Epithelial cell of proximal tubule (primary cell): ENCODE measurements around the gene SLC37A2. TPM values are rescaled to one million over a fixed set of nuclear protein-coding genes. Genes with fewer than 3 reads are reported as not detected.
"Not testable (repeated sequence)": the region's sequence is repeated elsewhere in the genome, so short reads cannot be mapped to it uniquely, and the experiment has no call there.

ENCODE experiments used
- DNase-seq: peaks from one replicate; pipeline ENCODE4 v3.0.0-alpha.2; 2011; ENCODE audit warnings: low read depth
- H3K4me3 ChIP-seq: 2 replicates; pipeline ENCODE4 v1.5.1; 2011; ENCODE audit warnings: low read depth, mild to moderate bottlenecking, low read length
- CTCF ChIP-seq: conservative IDR thresholded peaks from 2 replicates; pipeline ENCODE4 v1.5.1; 2012; ENCODE audit warnings: low read depth, mild to moderate bottlenecking, low read length
- total RNA-seq: library from RNA; depleted of rRNA; stranded (reverse); fragments of >200 nt; gene quantifications from 2 replicates; pipeline ENCODE4 v1.2.3, GENCODE V29; 2015

SLC37A2 gene
- total RNA-seq, 1 donor from 2014 or later = 2.7 TPM

- DNase-seq = no peak
- TF ChIP-seq CTCF = no peak
- H3K4me3 ChIP-seq = no peak overlapping the region
Observed at GRCh38 chr11:125088576-125089455, 25.7 kb downstream of the SLC37A2 start.

DNA sequence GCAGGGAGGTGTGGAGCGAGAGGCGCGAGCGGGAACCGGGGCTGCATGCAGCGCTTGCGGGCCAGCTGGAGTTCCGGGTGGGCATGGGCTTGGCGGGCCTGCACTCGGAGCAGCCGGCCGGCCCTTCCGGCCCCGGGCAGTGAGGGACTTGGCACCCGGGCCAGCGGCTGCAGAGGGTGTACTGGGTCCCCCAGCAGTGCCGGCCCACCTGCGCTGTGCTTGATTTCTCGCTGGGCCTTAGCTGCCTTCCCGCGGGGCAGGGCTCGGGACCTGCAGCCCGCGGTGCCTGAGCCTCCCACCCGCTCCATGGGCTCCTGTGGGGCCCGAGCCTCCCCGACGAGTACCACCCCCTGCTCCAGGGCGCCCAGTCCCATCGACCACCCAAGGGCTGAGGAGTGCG lies 26.4 kb downstream of the SLC37A2 start:
- H3K4me3 ChIP-seq, DNase-seq: not testable (repeated sequence)

DNA sequence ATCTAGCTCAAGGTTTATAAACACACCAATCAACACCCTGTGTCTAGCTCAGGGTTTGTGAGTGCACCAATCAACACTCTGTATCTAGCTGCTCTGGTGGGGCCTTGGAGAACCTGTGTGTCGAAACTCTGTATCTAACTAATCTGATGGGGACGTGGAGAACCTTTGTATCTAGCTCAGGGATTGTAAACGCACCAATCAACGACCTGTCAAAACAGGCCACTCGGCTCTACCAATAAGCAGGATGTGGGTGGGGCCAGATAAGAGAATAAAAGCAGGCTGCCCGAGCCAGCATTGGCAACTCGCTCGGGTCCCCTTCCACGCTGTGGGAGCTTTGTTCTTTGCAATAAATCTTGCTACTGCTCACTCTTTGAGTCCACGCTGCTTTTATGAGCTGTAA lies 27.0 kb downstream of the SLC37A2 start:
- not testable (repeated sequence) for DNase-seq, H3K4me3 ChIP-seq

- TF ChIP-seq CTCF = no peak
- H3K4me3 ChIP-seq = no peak overlapping the region
- no peak for DNase-seq
Observed at GRCh38 chr11:125090816-125091215, 27.7 kb downstream of the SLC37A2 start.

DNA sequence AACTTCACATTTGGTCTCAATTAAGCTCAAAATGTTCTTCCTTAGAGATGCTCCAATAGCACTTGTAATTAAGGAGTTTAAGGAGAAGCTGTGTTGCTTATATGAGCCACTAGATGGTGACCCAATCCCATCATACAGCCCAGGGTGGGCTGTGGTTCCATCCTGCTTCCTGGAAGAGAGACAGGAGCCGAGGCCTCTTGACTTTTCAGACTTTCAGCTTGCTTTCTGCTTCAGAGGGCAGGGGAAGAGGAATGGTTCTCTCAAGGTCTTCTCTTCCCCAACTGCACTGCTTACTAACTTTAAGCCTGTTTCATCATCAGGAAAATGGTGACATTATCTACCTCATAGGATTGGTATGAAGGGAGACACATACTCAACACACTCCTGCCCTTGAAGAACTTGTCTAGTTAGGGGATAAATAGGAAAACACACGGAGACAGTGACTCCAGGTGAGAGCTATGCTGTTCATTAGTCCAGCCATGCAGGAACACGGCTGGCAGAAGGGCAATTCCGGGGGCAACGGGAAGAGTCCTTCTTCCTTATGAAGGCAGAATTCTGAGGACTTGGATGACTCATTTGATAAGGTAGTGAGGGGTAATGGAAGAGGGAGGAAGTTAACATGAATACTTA lies 28.3 kb downstream of the SLC37A2 start:
- H3K4me3 ChIP-seq = no peak overlapping the region
- peak; percentile 52 for DNase-seq
- TF ChIP-seq CTCF = peak; percentile 57

DNA sequence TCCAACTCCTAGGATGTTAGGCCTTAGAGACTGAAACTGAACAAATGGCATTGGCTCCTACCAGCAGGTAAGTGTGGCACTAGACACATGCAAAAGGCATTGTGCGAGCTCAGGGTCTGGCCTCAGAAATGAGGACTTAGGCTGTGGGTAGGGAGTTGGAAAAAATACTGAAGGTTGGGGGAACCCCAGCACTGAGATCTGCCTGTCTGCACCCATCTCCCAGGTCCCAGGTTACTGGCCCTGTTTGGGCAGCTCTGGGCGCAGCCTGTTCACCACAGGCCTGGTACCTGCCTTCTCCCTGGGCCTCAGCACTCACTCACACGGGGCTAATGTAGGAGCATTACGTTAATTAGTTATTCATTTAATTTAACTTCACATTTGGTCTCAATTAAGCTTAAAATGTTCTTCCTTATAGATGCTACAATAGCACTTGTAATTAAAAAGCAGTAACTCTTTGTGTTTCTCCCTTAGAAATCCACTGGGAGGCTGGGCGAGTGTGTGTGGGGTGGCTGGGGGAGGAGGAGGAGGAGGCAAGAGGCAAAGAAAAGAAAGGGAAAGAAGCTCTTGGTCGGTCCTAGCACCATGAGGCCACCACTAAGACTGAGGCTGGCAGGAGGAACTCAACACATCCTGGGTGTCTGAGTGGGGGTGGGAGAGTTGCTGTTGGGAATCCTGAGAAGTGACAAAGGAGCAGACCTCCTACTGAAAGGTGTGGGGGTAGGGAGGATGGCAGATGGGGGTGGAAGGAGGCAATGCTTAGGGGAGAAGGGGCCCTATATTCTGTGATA lies 29.0 kb downstream of the SLC37A2 start:
- TF ChIP-seq CTCF = no peak

DNA sequence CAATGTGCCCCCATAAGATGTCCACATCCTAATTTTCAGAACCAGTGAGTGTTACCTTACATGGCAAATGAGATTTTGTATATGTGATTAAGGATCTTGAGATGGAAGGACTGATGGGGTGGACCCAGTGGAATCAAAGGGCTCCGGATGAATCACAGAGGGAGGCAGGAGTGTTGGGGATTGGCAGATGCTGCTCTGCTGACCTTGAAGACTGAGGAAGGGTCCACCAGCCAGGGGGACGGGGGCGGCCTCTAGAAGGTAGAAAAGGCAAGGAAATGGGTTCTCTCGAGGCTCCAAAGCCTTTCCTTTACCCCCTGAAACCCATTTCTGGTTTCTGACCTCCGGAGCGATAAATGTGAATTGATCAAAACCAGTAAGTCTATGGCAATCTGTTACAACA lies 29.6 kb downstream of the SLC37A2 start:
- no peak for DNase-seq
- no peak overlapping the region for H3K4me3 ChIP-seq
- TF ChIP-seq CTCF = no peak

More for the DNA sequence above, 29.0 kb downstream of the SLC37A2 start:
- DNase-seq = no peak
- no peak overlapping the region for H3K4me3 ChIP-seq
